Left hindlimb (tissue), 1 donor: ENCODE data around the gene FAF1.

Experiments used
- DNase-seq: peaks from one replicate; pipeline ENCODE4 v3.0.0-alpha.2; 2018

The FAF1 gene

GRCh38 chr1:50977575-50978143 lies 17.6 kb upstream of the FAF1 start:
- DNase-seq = peak; percentile 42

GRCh38 chr1:50976890-50977574 lies 17.0 kb upstream of the FAF1 start:
- no peak for DNase-seq

- no peak for DNase-seq
Observed at GRCh38 chr1:50976111-50976889, 16.2 kb upstream of the FAF1 start.

- DNase-seq = no peak
Observed at GRCh38 chr1:50975436-50975835, 15.4 kb upstream of the FAF1 start.

GRCh38 chr1:50974618-50974935 lies 14.5 kb upstream of the FAF1 start:
- DNase-seq = no peak

- DNase-seq = no peak
Observed at GRCh38 chr1:50973875-50974617, 14.0 kb upstream of the FAF1 start.

GRCh38 chr1:50973255-50973654 lies 13.2 kb upstream of the FAF1 start:
- no peak for DNase-seq

GRCh38 chr1:50972766-50973165 lies 12.7 kb upstream of the FAF1 start:
- no peak for DNase-seq

GRCh38 chr1:50971748-50972305 lies 11.8 kb upstream of the FAF1 start:
- no peak for DNase-seq

- DNase-seq = no peak
Observed at GRCh38 chr1:50970931-50971582, 11.0 kb upstream of the FAF1 start.

- no peak for DNase-seq
Observed at GRCh38 chr1:50970509-50970887, 10.4 kb upstream of the FAF1 start.

GRCh38 chr1:50969611-50970508 lies 9.8 kb upstream of the FAF1 start, which contains the start of gene CDKN2C:
Gene CDKN2C (plus strand): TSS chr1:50970245. CDS start chr1:50970369, 124 bp downstream.
- DNase-seq = peak; percentile 79

GRCh38 chr1:50968821-50969610 lies 8.9 kb upstream of the FAF1 start:
- peak; percentile 66 for DNase-seq

GRCh38 chr1:50968158-50968820 lies 8.2 kb upstream of the FAF1 start:
- peak; percentile 95 for DNase-seq

- no peak for DNase-seq
Observed at GRCh38 chr1:50967416-50968157, 7.5 kb upstream of the FAF1 start.

- DNase-seq = no peak
Observed at GRCh38 chr1:50966991-50967390, 6.9 kb upstream of the FAF1 start.

GRCh38 chr1:50964863-50965262 lies 4.8 kb upstream of the FAF1 start:
- DNase-seq = no peak

GRCh38 chr1:50959303-50959912 lies 659 bp downstream of the FAF1 start:
- DNase-seq = peak; percentile 43

GRCh38 chr1:50955116-50955515 lies 5.0 kb downstream of the FAF1 start:
- DNase-seq = no peak
